ENCODE data around the gene PDE6B. TPM values are rescaled to one million over a fixed set of nuclear protein-coding genes. Genes with fewer than 3 reads are reported as not detected.

The PDE6B gene
- total RNA-seq, 4 donors from 2014 or later = 0.81 to 5.5 (median 1.8) TPM

GRCh38 chr4:664713-665231 lies 39.4 kb downstream of the PDE6B start:
- no peaks in the 10 kb centered on the region for H3K36me3 ChIP-seq
- peaks cover 48% of the 10 kb centered on the region for H3K27me3 ChIP-seq
- H3K9me3 ChIP-seq = no peaks in the 10 kb centered on the region
- WGBS, 2 donors (ENCODE audit: low coverage in 1 of 2) = 80% methylated on average over 1 of the region's 24 CpGs; no CpG with 5 or more reads in 1 of the 2 donors
- peak overlapping the region in 1 of 2 donors; percentile 68 for H3K4me3 ChIP-seq
- H3K4me1 ChIP-seq = peaks cover 0 to 18% (median 8%) of the 10 kb centered on the region in 3 donors
- no peak overlapping the region for H3K27ac ChIP-seq
- TF ChIP-seq POLR2A (IDR thresholded peaks at IDR 0.05) (no peak), POLR2AphosphoS5 (IDR thresholded peaks at IDR 0.05) (no peak), EP300 (IDR thresholded peaks at IDR 0.05) (no peak), CTCF (IDR thresholded peaks at IDR 0.05) (no peak)
- no peak for ATAC-seq

DNA sequence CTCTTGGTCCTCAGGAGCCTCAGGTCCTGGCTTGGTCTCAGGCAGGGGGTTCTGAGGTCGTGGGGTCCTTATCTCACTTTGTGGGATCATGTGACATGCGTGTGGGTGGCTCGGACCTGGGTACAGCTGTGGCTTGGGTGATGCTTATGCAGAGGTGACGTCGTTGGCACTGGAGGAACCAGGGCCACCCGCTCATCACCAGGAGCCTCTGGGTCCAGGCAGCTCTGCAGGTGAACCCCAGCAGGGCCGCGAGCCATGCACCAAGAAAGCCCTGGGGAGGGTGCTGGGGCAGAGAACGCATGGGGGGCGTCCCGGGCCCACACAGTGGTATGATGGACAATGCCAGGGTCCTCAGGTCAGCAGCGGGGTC lies 40.0 kb downstream of the PDE6B start:
- no peak for ATAC-seq
- no peak overlapping the region for H3K27ac ChIP-seq
- peaks cover 0 to 2% of the 10 kb centered on the region in 2 donors for H3K36me3 ChIP-seq
- H3K9me3 ChIP-seq = no peaks in the 10 kb centered on the region
- H3K27me3 ChIP-seq = peaks cover 48% of the 10 kb centered on the region
- no CpG with 5 or more reads among the region's 12 CpGs for WGBS, 2 donors (ENCODE audit: low coverage in 1 of 2)
- peaks cover 0 to 18% (median 8%) of the 10 kb centered on the region in 3 donors for H3K4me1 ChIP-seq
- TF ChIP-seq EP300 (IDR thresholded peaks at IDR 0.05) (no peak), CTCF (IDR thresholded peaks at IDR 0.05) (no peak), POLR2AphosphoS5 (IDR thresholded peaks at IDR 0.05) (no peak), POLR2A (IDR thresholded peaks at IDR 0.05) (no peak)
- no peak overlapping the region for H3K4me3 ChIP-seq

- ATAC-seq = no peak
- no peaks in the 10 kb centered on the region for H3K9me3 ChIP-seq
- H3K27me3 ChIP-seq = peaks cover 48% of the 10 kb centered on the region
- peaks cover 0 to 7% of the 10 kb centered on the region in 2 donors for H3K36me3 ChIP-seq
- no peak overlapping the region for H3K4me3 ChIP-seq
- WGBS, 2 donors (ENCODE audit: low coverage in 1 of 2) = no CpG with 5 or more reads among the region's 22 CpGs
- H3K4me1 ChIP-seq = peaks cover 0 to 18% (median 8%) of the 10 kb centered on the region in 3 donors
- no peak overlapping the region for H3K27ac ChIP-seq
- no peak for TF ChIP-seq EP300 (IDR thresholded peaks at IDR 0.05)
- no peak for TF ChIP-seq POLR2A (IDR thresholded peaks at IDR 0.05)
- no peak for TF ChIP-seq POLR2AphosphoS5 (IDR thresholded peaks at IDR 0.05)
Measured at GRCh38 chr4:665751-666435, 40.5 kb downstream of the PDE6B start.

DNA sequence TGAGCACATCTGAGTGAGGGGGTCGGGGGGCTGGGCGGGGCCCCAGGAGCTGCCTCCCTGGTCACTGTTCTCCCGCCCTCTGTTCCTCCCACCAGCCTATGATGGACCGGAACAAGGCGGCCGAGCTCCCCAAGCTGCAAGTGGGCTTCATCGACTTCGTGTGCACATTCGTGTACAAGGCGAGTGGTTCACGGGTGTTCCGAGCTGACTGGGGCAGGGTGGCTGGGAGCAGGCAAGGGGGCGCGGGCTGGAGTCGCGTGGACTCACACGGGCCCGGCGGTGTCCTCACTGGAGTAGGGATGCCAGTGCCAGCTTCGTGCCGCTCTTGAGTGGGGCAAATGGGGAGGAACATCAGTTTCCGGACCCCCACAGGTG lies 41.0 kb downstream of the PDE6B start:
- no peak overlapping the region for H3K4me3 ChIP-seq
- peaks cover 0 to 13% of the 10 kb centered on the region in 2 donors for H3K36me3 ChIP-seq
- peaks cover 48% of the 10 kb centered on the region for H3K27me3 ChIP-seq
- TF ChIP-seq EP300 (IDR thresholded peaks at IDR 0.05) (no peak), POLR2A (IDR thresholded peaks at IDR 0.05) (no peak), CTCF (IDR thresholded peaks at IDR 0.05) (no peak), POLR2AphosphoS5 (IDR thresholded peaks at IDR 0.05) (no peak)
- ATAC-seq = no peak
- H3K4me1 ChIP-seq = peaks cover 0 to 18% (median 8%) of the 10 kb centered on the region in 3 donors
- WGBS, 2 donors (ENCODE audit: low coverage in 1 of 2) = no CpG with 5 or more reads among the region's 22 CpGs
- H3K27ac ChIP-seq = no peak overlapping the region
- H3K9me3 ChIP-seq = no peaks in the 10 kb centered on the region

DNA sequence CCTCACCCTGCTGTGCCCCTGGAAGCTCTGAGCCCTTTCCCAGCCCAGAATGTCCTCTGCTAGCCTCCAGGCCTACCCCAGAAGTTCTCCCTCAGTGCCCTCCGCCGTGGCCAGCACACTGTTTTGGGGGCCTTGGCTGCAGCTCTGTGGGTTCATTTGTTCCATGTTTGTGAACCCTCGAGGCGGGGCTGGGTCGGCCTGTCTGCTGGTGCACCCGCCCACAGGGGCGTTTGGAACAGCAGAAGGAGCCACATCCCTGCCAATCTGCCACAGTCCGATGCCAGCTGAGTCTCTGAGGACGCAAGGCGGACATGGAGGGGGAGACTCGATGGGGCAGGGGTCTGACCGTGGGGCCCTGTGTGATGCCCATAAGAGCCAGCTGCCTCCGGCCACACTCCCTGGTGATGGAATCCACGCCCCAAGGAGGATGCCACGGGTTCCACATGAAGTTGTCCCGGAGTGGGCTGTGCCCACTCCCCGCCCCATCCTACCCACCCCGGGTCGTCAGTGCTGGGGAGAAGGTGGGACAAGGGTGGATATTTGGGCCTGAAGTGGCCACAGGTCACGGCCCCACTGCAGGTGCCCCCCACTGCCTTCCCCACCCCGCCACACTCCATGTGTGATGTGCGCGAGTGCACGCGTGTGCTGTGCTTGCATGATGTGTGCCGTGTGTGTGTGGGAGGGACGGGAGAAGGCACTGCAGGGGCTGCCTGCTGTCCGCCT lies 41.6 kb downstream of the PDE6B start:
- Histone ChIP-seq H3K27ac (no peak overlapping the region), H3K27me3 (peaks cover 48% of the 10 kb centered on the region), H3K36me3 (peaks cover 0 to 18% of the 10 kb centered on the region in 2 donors), H3K4me3 (no peak overlapping the region), H3K9me3 (no peaks in the 10 kb centered on the region), H3K4me1 (peaks cover 0 to 18% (median 8%) of the 10 kb centered on the region in 3 donors)
- TF ChIP-seq CTCF (IDR thresholded peaks at IDR 0.05) (no peak), EP300 (IDR thresholded peaks at IDR 0.05) (no peak), POLR2AphosphoS5 (IDR thresholded peaks at IDR 0.05) (no peak), POLR2A (IDR thresholded peaks at IDR 0.05) (no peak)
- ATAC-seq = no peak
- no CpG with 5 or more reads among the region's 28 CpGs for WGBS, 2 donors (ENCODE audit: low coverage in 1 of 2)

Measured in gastroesophageal sphincter (tissue), 4 donors.